8988T (cell line): Measurements from ENCODE around the gene ASCL5.

Experiments used
- DNase-seq: peaks from one replicate; pipeline ENCODE4 v3.0.0; 2011

The ASCL5 gene

DNA sequence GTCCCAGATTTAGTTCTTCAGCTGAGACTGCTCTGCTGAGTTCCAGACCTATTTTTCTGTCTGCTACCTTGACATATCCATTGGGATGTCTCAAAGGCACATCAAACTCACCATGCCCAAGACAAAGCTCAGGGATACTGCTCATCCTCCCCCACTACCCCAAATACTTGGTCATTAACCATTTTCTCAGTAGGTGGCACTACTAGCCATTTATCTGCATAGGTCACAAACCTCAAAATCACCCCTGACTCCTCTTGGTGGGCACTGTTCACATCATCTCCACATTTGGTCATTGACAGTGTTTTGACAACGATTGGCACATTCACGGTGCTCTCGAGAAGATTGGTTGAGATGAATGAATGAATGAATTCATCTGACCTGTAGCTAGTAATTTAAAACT is 46.8 kb downstream of the ASCL5 start:
- no peak for DNase-seq

DNA sequence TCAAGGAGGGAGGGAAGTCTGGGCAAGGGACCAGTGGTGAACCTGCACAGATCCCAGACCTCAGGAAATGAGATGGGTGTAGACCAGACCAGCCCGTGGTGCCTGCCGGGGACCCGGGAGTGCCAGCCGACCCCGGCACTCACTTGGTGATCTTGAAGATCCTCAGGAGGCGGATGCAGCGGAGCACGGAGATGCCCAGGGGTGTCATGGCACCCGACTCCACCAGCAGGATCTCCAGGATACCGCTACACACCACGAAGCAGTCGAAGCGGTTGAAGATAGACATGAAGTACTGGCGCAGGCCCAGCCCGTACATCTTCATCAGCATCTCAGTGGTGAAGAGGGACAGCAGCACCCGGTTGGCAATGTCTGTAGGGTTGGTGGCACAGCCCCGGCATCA is 49.2 kb downstream of the ASCL5 start:
- no peak for DNase-seq

DNA sequence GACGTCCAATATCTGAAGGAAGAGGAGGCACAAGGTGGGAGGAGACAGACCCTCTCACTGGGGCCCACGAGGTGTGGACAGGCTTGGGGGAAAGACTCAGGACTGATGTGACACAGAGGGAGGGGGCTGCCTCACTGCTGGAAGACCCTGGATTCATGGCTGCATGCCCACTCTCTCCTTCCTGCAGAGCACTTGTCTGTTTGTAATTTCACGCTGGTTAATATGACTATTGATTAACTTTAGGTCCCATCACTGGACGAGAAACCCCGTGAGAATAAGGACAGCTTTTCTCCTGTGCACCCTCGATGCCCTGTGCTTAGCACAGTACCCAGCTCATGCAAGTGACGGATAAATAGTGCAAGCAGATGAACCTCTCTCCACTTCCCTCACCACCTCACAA is 49.9 kb downstream of the ASCL5 start:
- no peak for DNase-seq

DNA sequence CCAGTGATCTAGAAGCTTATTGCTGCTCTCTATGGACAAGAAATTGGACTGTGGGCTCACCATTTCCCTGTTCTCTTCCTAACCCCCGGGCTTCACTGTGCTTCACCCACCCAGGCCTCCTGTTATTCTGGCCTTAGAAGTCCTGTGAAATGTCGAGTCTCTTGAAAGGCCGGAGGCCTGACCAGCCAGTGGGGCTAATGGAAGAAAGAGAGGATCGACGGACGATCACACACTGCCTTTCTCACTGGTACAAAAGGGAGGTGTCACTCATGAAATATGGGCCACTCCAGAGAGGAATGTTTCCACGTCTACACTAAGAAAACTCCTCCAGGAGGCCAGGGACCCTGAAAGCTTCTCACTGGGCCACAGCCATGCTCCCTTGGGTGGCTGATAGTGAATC is 50.9 kb downstream of the ASCL5 start:
- DNase-seq, result no peak

DNA sequence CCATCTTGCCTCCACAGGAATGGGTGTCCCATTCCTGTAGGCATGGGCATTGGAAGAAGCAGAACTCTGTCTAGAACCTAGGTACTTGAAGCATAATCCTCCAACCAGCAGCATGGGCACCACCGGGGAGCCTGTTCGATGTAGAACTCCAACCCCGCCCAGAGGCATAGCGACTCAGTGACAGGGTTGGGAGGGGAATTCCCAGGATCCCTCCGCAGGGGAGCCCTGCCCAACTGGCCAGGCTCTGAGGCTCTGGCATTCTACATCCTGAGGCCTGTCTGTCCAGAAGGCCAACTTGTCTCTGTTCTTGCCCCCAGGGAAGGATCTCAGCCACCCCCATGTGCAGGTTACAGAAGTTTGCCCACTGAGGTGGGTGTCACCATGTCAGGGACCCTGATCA is 53.0 kb downstream of the ASCL5 start:
- no peak for DNase-seq

DNA sequence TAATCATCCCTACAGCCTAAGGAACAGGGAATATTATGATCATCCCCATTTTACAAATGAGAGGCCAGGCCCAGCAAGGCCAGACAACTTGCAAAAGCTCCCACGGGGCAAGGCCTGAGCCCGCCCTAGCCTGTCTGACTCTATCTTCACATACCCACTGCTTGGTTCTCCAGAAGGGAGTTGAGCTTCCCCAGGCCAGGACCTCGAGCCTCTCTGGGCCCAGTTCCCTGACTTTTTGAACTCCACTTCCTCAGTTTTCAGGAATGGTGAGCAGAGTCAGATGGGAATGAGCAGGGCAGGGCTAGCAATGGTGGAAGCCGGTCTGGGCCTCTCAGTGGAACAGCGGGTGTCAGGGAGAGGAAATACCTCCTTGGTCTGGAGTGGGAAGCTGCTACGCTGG is 54.1 kb downstream of the ASCL5 start:
- no peak for DNase-seq

DNA sequence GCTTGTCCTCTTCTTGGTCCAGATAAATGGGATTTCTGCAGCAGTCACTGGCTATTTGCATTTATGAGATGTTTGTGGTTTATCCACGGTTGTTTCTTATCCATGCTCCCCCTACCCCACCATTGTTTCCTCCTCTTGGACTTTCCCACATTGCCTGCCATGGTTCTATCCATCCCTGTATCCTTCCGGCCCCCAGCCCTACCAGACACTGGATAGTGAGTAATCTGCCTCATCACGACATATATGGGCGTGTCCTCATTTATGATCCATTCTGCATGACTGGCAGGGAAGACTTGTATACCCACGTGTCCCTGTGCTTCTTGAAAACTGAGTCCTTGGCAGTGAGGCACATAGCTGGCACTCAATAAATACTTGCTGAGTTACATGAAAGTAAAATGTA is 54.8 kb downstream of the ASCL5 start:
- no peak for DNase-seq

DNA sequence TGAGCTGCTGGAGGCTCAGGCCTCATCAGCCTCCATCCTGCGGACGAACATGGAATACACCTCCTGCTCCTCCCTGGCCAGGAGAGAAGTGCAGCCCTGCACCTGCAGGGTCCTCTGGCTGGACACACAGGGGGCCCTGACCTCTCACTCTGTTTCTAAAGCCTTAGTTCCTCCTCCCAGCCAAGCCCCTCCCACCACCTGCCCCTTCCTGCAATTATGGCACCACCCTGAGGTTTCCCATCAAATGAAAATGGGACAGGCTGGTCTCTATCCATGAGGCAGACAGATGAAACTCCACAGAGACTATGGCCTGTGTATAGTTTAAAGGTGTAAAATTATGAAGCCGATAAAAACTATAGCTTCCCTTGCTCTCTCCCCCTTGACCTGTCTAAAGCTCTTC is 57.3 kb downstream of the ASCL5 start:
- DNase-seq, result no peak

DNA sequence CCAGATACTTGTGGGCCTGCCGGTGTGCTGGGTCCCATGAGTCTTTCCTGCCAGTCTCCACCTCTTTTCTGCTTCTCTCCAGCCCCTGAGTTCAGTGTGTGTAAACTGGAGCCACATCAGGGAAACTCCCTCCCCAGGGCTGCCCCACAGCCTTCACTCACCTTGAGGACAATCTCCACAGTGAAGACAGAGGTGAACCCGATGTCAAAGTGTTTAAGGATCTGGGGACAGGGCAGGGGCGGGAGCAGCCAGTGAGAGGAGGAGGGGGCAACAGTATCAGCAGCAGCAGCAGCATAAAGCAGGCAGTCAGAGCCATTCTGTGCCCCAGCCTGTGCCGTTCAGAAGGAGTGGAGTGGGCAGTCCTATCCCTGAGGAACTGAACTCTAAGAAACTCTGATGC is 58.0 kb downstream of the ASCL5 start:
- no peak for DNase-seq

DNA sequence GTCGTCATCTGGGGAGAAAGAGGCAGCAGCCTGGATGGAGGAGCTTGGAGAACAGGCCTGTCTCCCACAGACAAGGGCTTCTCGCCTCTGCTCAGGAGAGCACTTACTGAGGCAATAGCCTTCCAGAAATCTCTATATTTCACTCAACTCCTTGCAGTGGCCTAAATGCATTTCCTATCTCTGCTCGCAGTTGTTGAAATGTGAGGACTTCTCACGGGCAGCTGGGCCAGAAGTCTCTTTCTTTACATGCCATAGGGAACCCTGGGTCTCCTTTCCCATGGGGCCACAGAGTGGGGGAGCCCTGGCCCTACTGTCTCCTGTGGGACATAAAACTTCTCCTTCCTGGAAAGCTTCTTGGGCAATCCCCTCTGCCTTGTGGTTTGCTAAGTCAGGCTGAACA is 60.0 kb downstream of the ASCL5 start:
- DNase-seq, result no peak

DNA sequence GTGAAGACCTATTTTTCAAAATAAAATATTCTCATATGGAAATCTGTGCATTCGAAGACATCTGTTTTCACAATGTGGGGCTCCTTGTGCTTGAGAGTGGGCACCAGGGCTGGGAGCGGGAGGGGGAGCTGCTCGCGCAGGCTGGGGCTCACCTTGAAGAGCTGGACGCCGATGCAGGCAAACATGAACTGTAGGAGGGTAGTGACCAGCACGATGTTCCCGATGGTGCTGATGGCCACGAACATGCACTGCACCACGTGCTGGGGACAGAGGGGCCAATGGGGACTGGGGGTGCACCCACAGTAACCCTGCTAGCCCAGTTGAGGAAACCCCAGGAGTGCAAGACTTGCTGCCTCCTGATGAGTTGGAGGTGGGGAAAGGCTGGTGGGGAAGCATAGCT is 61.3 kb downstream of the ASCL5 start:
- no peak for DNase-seq

DNA sequence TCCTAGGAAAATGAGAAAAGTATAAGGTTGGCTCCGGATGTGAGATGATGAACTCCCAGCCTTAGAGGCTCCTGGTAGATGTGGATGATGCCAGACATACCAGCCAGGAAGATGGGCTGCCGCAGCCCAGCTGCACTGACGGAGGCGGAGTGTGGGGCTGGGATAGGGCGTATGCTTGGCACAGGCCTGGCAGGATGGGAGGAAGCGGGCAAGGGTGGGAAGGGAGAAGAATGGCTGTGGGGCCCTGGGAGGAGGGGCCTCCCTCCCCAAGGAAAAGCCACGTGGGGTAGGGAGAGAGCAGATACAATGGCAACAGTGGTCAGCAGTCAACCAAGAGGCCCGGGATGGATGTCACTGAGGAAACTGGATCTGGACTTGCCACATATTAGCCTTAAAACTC is 62.2 kb downstream of the ASCL5 start:
- no peak for DNase-seq
